IgD-negative memory B cell (primary cell): ENCODE results near the gene NAXD. TPM values are rescaled to one million over a fixed set of nuclear protein-coding genes. Genes with fewer than 3 reads are reported as not detected.
"Not testable (repeated sequence)": the region's sequence is repeated elsewhere in the genome, so short reads cannot be mapped to it uniquely, and the experiment has no call there.

ENCODE experiments used
- H3K27ac Mint-ChIP-seq, 3 donors: one replicate each; pipeline ENCODE4 v1.8.0; 2020 to 2022; ENCODE audit warnings: mild to moderate bottlenecking in 3 of 3, mixed read lengths in 3 of 3, moderate library complexity in 1 of 3
- H3K27me3 Mint-ChIP-seq: one replicate; pipeline ENCODE4 v1.8.0; 2021; ENCODE audit warnings: mixed read lengths
- H3K36me3 Mint-ChIP-seq: one replicate; pipeline ENCODE4 v1.8.0; 2020; ENCODE audit warnings: mild to moderate bottlenecking, mixed read lengths
- H3K4me1 Mint-ChIP-seq, 3 donors: one replicate each; pipeline ENCODE4 v1.8.0; 2020 to 2022; ENCODE audit warnings: mixed read lengths in 3 of 3, mild to moderate bottlenecking in 1 of 3
- H3K4me3 Mint-ChIP-seq, 4 donors: one replicate each; pipeline ENCODE4 v1.8.0; 2020 to 2022; ENCODE audit warnings: mild to moderate bottlenecking in 4 of 4, mixed read lengths in 4 of 4, moderate library complexity in 3 of 4
- H3K9me3 Mint-ChIP-seq, 3 donors: one replicate each; pipeline ENCODE4 v1.8.0; 2020 to 2021; ENCODE audit warnings: mixed read lengths in 3 of 3, mild to moderate bottlenecking in 1 of 3
- polyA plus RNA-seq: library from polyadenylated mRNA; unstranded; fragments of 300-500 nt; fragmentation: Illumina TruSeq; gene quantifications from one replicate; pipeline ENCODE4 v1.2.3, GENCODE V29; 2021

The NAXD gene
- polyA plus RNA-seq, 1 donor from 2014 or later, result 20.5 TPM

DNA sequence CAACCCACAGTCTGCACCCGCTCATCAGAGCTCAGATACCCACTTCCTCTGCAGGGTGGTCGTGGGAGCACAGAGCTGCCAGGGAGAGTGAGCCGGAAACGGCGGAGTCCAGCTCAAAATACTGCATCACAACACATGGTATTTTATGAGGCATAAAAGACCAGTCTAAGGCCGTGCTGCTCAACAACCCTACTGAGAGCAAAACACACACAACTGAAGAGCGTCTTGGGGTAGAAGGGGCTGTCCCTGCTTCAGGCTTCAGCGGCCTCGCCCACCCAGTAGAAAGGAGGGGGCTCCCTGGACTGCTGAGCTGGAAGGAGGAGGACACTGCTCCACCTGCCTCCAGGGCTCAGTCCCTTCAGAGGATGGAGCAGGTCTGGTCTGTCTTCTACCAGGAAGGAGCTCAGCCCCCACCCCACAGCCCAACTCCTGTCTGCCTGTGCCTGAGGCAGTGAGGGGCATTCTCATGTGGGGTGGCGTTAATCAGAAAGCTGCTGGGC, 36.9 kb downstream of the NAXD start:
- Mint-ChIP-seq H3K27me3 (no peaks in the 10 kb centered on the region), H3K27ac (peak overlapping the region in 2 of 3 donors; percentile 23 to 35), H3K4me3 (no peak overlapping the region), H3K36me3 (peaks cover 7% of the 10 kb centered on the region), H3K9me3 (no peaks in the 10 kb centered on the region), H3K4me1 (peaks cover 22 to 31% (median 29%) of the 10 kb centered on the region in 3 donors)

GRCh38 chr13:110652764-110653163, 37.4 kb downstream of the NAXD start:
- Mint-ChIP-seq H3K36me3 (peaks cover 8% of the 10 kb centered on the region), H3K4me3 (peak overlapping the region in 3 of 4 donors; percentile 11 to 60 (median 54)), H3K27me3 (no peaks in the 10 kb centered on the region), H3K4me1 (peaks cover 23 to 34% (median 26%) of the 10 kb centered on the region in 3 donors), H3K27ac (no peak overlapping the region), H3K9me3 (no peaks in the 10 kb centered on the region)

- H3K27ac Mint-ChIP-seq, result peak overlapping the region; percentile 19 to 85 (median 61)
- H3K4me1 Mint-ChIP-seq, result peaks cover 24 to 35% (median 28%) of the 10 kb centered on the region in 3 donors
- peaks cover 13% of the 10 kb centered on the region for H3K36me3 Mint-ChIP-seq
- H3K4me3 Mint-ChIP-seq, result peak overlapping the region in 3 of 4 donors; percentile 11 to 90 (median 60)
- no peaks in the 10 kb centered on the region for H3K27me3 Mint-ChIP-seq
- H3K9me3 Mint-ChIP-seq, result no peaks in the 10 kb centered on the region
These were observed 37.9 kb downstream of the NAXD start for GRCh38 chr13:110653271-110653670.

GRCh38 chr13:110653851-110654250, 38.5 kb downstream of the NAXD start:
- peaks cover 28 to 39% (median 31%) of the 10 kb centered on the region in 3 donors for H3K4me1 Mint-ChIP-seq
- H3K27ac Mint-ChIP-seq, result peak overlapping the region in 2 of 3 donors; percentile 61 to 85
- H3K4me3 Mint-ChIP-seq, result peak overlapping the region in 1 of 4 donors; percentile 37
- H3K36me3 Mint-ChIP-seq, result peaks cover 14% of the 10 kb centered on the region
- no peaks in the 10 kb centered on the region for H3K9me3 Mint-ChIP-seq
- H3K27me3 Mint-ChIP-seq, result no peaks in the 10 kb centered on the region

GRCh38 chr13:110657196-110657595, 41.9 kb downstream of the NAXD start:
- H3K36me3 Mint-ChIP-seq, result peaks cover 14% of the 10 kb centered on the region
- H3K27me3 Mint-ChIP-seq, result no peaks in the 10 kb centered on the region
- H3K4me1 Mint-ChIP-seq, result peaks cover 31 to 44% (median 31%) of the 10 kb centered on the region in 3 donors
- H3K4me3 Mint-ChIP-seq, result peak overlapping the region in 1 of 4 donors; percentile 17
- H3K27ac Mint-ChIP-seq, result peak overlapping the region in 1 of 3 donors; percentile 67
- peaks cover 0 to 2% (median 0%) of the 10 kb centered on the region in 3 donors for H3K9me3 Mint-ChIP-seq

DNA sequence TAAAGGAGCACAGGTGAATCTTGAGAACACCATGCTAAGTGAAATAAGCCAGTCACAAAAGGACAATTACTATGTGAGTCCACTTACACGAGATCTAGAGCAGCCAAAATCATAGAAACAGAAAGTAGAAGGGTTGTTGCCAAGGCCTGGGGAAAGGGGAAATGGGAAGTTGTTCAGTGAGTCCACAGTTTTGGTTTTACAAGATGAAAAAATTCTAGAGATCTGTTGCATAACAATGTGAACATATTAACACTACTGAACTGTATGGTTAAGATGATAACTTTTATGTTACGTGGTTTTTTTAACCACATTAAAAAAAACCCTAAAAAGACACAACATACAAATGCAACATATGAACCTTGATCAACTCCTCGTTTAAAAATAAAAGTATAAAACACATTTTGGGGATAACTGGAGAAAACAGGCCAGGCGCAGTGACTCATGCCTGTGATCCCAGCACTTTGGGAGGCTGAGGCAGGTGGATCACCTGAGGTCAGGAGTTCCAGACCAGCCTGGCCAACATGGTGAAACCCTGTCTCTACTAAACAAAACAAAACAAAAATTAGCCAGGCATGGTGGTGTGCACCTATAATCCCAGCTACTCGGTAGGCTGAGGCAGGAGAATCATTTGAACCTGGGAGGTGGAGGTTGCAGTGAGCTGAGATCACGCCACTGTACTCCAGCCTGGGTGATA, 43.0 kb downstream of the NAXD start:
- H3K4me1 Mint-ChIP-seq, result peaks cover 28 to 37% (median 32%) of the 10 kb centered on the region in 3 donors
- H3K36me3 Mint-ChIP-seq, result peaks cover 15% of the 10 kb centered on the region
- H3K9me3 Mint-ChIP-seq, H3K27me3 Mint-ChIP-seq: not testable (repeated sequence)
- peak overlapping the region in 3 of 4 donors; percentile 31 to 84 (median 84) for H3K4me3 Mint-ChIP-seq
- H3K27ac Mint-ChIP-seq, result peak overlapping the region; percentile 5 to 68 (median 67)

DNA sequence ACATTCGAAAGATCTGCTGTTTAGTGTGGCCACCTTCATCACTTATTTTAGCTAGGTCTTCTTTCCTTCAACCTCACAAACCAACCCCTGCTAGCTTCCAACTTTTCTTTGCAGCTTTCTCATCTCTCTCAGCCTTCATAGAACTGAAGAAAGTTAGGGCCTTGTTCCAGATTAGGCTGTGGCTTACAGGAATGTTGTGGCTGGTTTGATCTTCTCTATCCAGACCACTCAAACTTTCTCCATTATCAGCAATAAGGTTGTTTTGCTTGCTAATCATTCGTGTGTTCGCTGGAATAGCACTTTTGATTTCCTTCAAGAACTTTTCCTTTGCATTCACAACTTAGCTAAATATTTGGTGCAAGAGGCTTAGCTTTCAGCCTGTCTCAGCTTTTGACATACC, 45.9 kb downstream of the NAXD start:
- Mint-ChIP-seq H3K27ac (no peak overlapping the region), H3K27me3 (no peaks in the 10 kb centered on the region), H3K36me3 (peaks cover 17% of the 10 kb centered on the region), H3K9me3 (peaks cover 0 to 2% (median 0%) of the 10 kb centered on the region in 3 donors), H3K4me3 (no peak overlapping the region), H3K4me1 (peaks cover 30 to 40% (median 33%) of the 10 kb centered on the region in 3 donors)

DNA sequence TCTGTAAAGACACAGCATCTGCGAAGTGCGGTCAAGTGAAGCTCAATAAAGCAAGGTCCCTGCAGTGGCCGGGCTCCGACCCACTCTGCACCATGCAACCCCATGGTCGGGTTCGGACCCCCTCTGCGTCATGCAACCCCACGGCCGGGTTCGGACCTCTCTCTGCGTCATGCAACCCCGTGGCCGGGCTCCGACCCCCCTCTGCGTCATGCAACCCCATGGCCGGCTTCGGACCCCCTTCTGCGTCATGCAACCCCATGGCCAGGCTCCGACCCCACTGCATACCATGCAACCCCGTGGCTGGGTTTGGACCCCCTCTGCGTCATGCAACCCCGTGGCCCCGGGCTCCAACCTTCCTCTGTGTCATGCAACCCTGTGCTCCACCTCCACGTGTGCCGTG, 46.7 kb downstream of the NAXD start:
- Mint-ChIP-seq H3K9me3 (peaks cover 0 to 2% (median 0%) of the 10 kb centered on the region in 3 donors), H3K4me1 (peaks cover 29 to 40% (median 30%) of the 10 kb centered on the region in 3 donors), H3K4me3 (no peak overlapping the region), H3K27ac (no peak overlapping the region), H3K27me3 (no peaks in the 10 kb centered on the region), H3K36me3 (peaks cover 16% of the 10 kb centered on the region)

DNA sequence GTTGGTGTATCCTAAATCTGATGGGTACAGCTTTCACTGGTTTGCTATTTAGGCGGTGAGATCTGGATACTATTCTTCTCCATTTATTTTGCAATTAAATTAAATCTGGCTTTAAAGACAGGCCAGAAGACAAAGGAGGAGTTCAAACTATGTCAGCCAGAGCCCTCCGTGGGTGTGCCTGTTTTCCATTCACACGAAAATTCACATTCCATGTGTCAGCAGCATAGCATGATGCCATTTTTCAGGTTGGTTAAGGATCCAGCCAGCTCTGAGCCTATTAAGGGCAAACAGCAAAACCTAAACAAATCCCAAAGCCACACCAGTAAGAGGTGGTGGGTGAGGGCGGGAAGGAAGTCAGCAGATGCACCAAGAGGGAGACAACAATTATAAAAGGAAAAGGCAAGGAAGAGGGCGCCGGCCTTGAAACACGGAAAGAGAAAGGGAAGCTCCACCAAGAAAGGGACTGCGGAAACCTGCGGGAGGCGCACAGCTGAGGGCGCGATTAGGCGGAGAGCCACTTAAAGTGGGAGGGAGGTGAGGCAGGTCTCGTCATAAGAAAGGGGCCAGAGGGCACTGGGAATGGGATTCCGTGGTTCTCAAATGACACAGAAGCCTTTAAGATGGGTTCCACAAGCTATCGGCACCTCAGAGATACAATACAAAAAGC, 47.6 kb downstream of the NAXD start:
- Mint-ChIP-seq H3K27ac (peak overlapping the region in 1 of 3 donors; percentile 28), H3K4me1 (peaks cover 25 to 36% (median 29%) of the 10 kb centered on the region in 3 donors), H3K36me3 (peaks cover 20% of the 10 kb centered on the region)

GRCh38 chr13:110663491-110663890, 48.1 kb downstream of the NAXD start:
- no peak overlapping the region for H3K4me3 Mint-ChIP-seq
- peaks cover 0 to 2% (median 0%) of the 10 kb centered on the region in 3 donors for H3K9me3 Mint-ChIP-seq
- peaks cover 19 to 30% (median 23%) of the 10 kb centered on the region in 3 donors for H3K4me1 Mint-ChIP-seq
- peak overlapping the region in 1 of 3 donors; percentile 28 for H3K27ac Mint-ChIP-seq
- peaks cover 15% of the 10 kb centered on the region for H3K36me3 Mint-ChIP-seq
- no peaks in the 10 kb centered on the region for H3K27me3 Mint-ChIP-seq

More for the DNA sequence above, 47.6 kb downstream of the NAXD start:
- Mint-ChIP-seq H3K27me3 (no peaks in the 10 kb centered on the region), H3K4me3 (no peak overlapping the region), H3K9me3 (peaks cover 0 to 2% (median 0%) of the 10 kb centered on the region in 3 donors)

- no peaks in the 10 kb centered on the region for H3K27me3 Mint-ChIP-seq
- H3K4me1 Mint-ChIP-seq, result peaks cover 15 to 26% (median 22%) of the 10 kb centered on the region in 3 donors
- H3K4me3 Mint-ChIP-seq, result no peak overlapping the region
- peak overlapping the region in 2 of 3 donors; percentile 28 to 46 for H3K27ac Mint-ChIP-seq
- peaks cover 15% of the 10 kb centered on the region for H3K36me3 Mint-ChIP-seq
- H3K9me3 Mint-ChIP-seq, result peaks cover 0 to 2% (median 0%) of the 10 kb centered on the region in 3 donors
These were observed 48.7 kb downstream of the NAXD start for GRCh38 chr13:110664041-110664440.

DNA sequence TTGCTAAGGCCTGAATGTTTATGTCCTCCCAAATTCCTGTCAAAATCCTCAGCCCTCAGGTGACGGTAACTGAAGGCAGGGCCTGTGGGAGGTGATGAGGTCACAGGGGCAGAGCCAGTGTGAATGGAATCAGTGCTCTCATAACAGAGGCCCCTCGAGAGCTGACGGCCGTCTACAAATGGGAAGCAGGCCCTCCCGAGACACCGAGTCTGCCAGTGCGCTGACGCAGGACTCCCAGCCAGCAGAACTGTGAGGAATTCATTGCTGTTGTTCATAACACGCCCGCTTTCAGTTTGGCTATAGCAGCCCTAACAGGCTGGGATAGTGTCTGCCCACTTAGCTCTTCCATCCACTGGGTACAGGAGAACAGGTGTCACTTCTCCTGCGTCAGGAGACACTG, 49.3 kb downstream of the NAXD start:
- H3K4me1 Mint-ChIP-seq, result peaks cover 11 to 22% (median 22%) of the 10 kb centered on the region in 3 donors
- no peak overlapping the region for H3K27ac Mint-ChIP-seq
- peak overlapping the region in 1 of 4 donors; percentile 45 for H3K4me3 Mint-ChIP-seq
- peaks cover 15% of the 10 kb centered on the region for H3K36me3 Mint-ChIP-seq
- H3K27me3 Mint-ChIP-seq, result no peaks in the 10 kb centered on the region
- peaks cover 0 to 2% (median 0%) of the 10 kb centered on the region in 3 donors for H3K9me3 Mint-ChIP-seq

GRCh38 chr13:110665491-110666254, 50.3 kb downstream of the NAXD start:
- Mint-ChIP-seq H3K36me3 (peaks cover 16% of the 10 kb centered on the region), H3K27ac (peak overlapping the region; percentile 88 to 94 (median 91)), H3K27me3 (no peaks in the 10 kb centered on the region), H3K4me1 (peaks cover 11 to 22% (median 18%) of the 10 kb centered on the region in 3 donors), H3K4me3 (peak overlapping the region in 3 of 4 donors; percentile 63 to 75 (median 68)), H3K9me3 (no peaks in the 10 kb centered on the region)

DNA sequence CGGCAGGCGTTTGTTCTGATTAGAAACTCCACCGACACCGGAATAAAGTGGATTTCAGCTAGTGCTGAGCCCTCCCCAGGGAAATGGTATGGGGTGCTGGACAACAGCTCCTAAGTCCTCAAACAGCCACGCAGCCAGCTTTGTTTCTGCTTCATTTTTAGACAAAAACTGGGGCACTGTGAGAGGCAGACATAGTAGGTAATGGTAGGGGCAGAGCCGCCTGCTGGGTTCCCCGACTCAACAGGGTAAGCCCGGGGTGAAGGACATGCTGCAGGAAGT, 50.8 kb downstream of the NAXD start:
- Mint-ChIP-seq H3K36me3 (peaks cover 18% of the 10 kb centered on the region), H3K27me3 (no peaks in the 10 kb centered on the region), H3K27ac (no peak overlapping the region), H3K9me3 (no peaks in the 10 kb centered on the region), H3K4me3 (no peak overlapping the region), H3K4me1 (peaks cover 11 to 26% (median 18%) of the 10 kb centered on the region in 3 donors)
